ENCODE data around the gene EPHA8.
A peak's percentile ranks its signal among the peaks of the same experiment; 100 is the strongest.

Gene EPHA8

DNA sequence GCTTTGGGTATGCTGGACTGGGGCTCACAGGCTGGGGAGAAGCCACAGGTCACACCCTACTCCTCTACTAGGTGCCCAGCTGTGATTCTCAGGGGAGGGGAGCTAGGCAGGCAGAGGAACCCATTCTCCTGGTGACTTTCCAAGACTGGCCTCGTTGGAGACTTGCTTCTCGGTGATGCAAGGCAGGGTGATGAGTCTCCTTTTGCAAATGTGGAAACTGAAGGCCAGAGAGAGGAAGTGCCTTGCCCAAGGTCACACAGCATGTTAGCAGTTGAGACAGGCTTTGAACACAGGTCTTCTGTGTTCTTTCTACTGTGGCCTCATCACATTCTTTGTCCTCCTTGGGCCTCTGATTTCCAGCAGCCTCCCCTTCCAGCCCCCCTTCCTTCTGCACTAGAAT is 52.6 kb downstream of the EPHA8 start:
- TF ChIP-seq MYC (IDR thresholded peaks at IDR 0.05; ENCODE audit: low read depth, low read length): no peak
- TF ChIP-seq, protein P1, sequence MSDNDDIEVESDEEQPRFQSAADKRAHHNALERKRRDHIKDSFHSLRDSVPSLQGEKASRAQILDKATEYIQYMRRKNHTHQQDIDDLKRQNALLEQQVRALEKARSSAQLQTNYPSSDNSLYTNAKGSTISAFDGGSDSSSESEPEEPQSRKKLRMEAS (IDR thresholded peaks at IDR 0.05; ENCODE audit: low read depth, low read length): no peak
- TF ChIP-seq, protein P2, sequence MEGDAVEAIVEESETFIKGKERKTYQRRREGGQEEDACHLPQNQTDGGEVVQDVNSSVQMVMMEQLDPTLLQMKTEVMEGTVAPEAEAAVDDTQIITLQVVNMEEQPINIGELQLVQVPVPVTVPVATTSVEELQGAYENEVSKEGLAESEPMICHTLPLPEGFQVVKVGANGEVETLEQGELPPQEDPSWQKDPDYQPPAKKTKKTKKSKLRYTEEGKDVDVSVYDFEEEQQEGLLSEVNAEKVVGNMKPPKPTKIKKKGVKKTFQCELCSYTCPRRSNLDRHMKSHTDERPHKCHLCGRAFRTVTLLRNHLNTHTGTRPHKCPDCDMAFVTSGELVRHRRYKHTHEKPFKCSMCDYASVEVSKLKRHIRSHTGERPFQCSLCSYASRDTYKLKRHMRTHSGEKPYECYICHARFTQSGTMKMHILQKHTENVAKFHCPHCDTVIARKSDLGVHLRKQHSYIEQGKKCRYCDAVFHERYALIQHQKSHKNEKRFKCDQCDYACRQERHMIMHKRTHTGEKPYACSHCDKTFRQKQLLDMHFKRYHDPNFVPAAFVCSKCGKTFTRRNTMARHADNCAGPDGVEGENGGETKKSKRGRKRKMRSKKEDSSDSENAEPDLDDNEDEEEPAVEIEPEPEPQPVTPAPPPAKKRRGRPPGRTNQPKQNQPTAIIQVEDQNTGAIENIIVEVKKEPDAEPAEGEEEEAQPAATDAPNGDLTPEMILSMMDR (IDR thresholded peaks at IDR 0.05; ENCODE audit: low read depth, low read length): no peak
- no peak for TF ChIP-seq POLR2A (IDR thresholded peaks at IDR 0.05; ENCODE audit: extremely low read depth, insufficient read length)
- DNase-seq (ENCODE audit: low read depth): peak; percentile 20
- H3K4me3 ChIP-seq (ENCODE audit: low read depth, low read length): no peak overlapping the region

DNA sequence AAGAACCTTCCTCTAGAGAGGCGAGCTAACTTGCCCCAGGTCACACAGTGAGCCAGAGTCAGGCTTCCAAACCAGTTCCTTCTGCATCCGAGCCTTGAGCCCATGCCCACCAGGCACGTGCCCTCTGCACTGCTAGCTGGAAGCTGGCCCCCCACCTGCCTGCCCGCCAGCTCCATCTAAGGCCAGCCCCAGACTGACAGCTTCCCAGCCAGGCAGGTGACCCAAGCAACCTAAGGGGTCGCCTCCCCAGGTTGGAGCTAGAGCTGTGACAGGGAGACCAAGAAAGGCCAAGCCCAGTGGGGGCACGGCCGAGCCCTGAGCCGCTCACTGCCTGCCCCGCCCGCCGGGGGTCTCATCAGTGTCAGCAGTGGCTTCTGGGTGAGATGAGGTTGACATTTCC is 53.3 kb downstream of the EPHA8 start:
- DNase-seq (ENCODE audit: low read depth): no peak
- no peak overlapping the region for H3K4me3 ChIP-seq (ENCODE audit: low read depth, low read length)
- TF ChIP-seq, protein P1 (IDR thresholded peaks at IDR 0.05; ENCODE audit: low read depth, low read length): no peak
- no peak for TF ChIP-seq POLR2A (IDR thresholded peaks at IDR 0.05; ENCODE audit: extremely low read depth, insufficient read length)

DNA sequence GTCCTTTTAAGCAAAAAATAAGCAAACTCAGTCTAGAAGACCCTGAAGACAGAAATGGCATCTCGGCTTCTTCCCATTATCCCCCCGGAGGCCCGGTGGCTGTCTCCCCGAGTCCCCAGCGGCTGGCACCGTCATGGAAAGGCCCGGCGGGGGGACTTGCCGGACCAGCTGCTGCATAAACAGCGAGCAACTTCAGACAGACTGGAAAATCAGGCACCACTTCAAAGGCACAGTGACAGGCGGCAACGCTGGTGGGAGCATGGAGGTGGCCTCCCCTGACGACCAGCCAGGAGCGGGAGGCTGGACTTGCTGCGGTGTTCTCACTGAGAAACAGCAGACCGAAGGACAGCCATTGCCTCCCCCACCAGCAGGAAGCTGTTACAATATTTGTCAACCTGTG is 54.8 kb downstream of the EPHA8 start:
- DNase-seq (ENCODE audit: low read depth): no peak
- H3K4me3 ChIP-seq (ENCODE audit: low read depth, low read length): no peak overlapping the region
- no peak for TF ChIP-seq MYC (IDR thresholded peaks at IDR 0.05; ENCODE audit: low read depth, low read length)
- TF ChIP-seq, protein P1 (IDR thresholded peaks at IDR 0.05; ENCODE audit: low read depth, low read length): no peak
- TF ChIP-seq POLR2A (IDR thresholded peaks at IDR 0.05; ENCODE audit: extremely low read depth, insufficient read length): no peak
- TF ChIP-seq, protein P2 (IDR thresholded peaks at IDR 0.05; ENCODE audit: low read depth, low read length): no peak

DNA sequence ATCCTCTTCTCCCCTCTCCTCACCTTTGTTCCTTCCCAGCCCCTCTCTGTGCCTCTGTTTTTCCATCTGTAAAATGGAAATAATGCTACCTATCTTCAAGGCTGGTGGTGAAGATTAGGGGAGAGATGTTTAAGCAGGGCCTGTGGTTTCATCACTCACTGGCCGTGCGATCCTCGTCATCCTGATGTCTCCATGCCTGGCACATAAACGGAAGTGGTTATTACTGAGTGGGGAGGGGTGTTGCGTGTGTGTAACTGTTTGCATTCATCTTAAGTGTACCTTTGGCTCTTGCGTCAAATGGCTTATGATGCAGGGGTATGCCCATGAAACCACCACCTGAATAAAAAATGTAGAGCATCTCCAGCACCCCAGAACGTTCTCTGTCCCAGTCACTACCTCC is 56.0 kb downstream of the EPHA8 start:
- DNase-seq (ENCODE audit: low read depth): peak; percentile 88

DNA sequence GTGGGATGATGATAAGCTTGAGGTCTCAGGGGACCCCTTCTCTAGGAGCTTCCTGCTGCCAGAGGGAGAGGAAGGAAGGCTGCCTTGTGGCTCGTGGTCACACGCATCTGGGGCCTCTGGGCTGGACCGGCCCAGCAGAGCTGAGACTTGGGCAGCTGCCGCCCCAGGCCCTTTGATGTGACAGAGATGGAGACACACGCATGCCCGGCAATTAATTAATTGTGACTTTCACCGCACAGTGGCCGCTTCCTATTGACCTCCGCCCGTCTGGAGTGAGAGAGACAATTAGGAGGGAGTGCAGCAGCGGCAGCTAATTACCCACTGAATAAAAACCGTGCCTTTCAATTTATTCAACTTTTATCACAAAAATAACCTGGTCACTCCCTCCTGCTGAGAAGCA is 56.5 kb downstream of the EPHA8 start:
- TF ChIP-seq MYC (IDR thresholded peaks at IDR 0.05; ENCODE audit: low read depth, low read length): no peak
- TF ChIP-seq POLR2A (IDR thresholded peaks at IDR 0.05; ENCODE audit: extremely low read depth, insufficient read length): no peak
- TF ChIP-seq, protein P2 (IDR thresholded peaks at IDR 0.05; ENCODE audit: low read depth, low read length): no peak
- TF ChIP-seq, protein P1 (IDR thresholded peaks at IDR 0.05; ENCODE audit: low read depth, low read length): no peak
- peak; percentile 47 for DNase-seq (ENCODE audit: low read depth)
- H3K4me3 ChIP-seq (ENCODE audit: low read depth, low read length): no peak overlapping the region

More for the DNA sequence above, 56.0 kb downstream of the EPHA8 start:
- H3K4me3 ChIP-seq (ENCODE audit: low read depth, low read length): no peak overlapping the region
- TF ChIP-seq POLR2A (IDR thresholded peaks at IDR 0.05; ENCODE audit: extremely low read depth, insufficient read length): no peak
- TF ChIP-seq MYC (IDR thresholded peaks at IDR 0.05; ENCODE audit: low read depth, low read length): 0 out of 2 replicates have a peak, but pooled peaks have one; percentile 17
- TF ChIP-seq, protein P1 (IDR thresholded peaks at IDR 0.05; ENCODE audit: low read depth, low read length): 0 out of 2 replicates have a peak, but pooled peaks have one; percentile 4
- TF ChIP-seq, protein P2 (IDR thresholded peaks at IDR 0.05; ENCODE audit: low read depth, low read length): no peak

DNA sequence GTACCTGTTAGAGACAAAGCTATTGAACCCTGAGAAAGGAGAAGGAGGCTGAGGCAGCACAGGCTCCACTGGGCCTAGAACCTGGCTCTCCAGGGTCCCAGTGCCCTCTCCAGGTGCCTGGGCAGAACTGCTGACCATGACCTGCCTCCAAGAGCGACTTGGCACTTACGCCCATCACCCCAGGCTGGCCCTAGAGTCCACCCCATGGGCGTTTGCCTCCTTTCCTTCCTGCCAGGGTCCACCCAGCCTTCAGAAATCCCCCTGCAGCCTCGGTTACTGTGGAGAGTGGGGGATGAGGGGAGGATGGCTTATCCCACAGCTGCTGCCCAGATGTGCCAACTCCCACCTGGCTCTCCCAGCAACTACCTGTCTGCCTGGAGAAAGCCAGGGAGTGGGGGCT is 58.5 kb downstream of the EPHA8 start:
- DNase-seq (ENCODE audit: low read depth): no peak
- H3K4me3 ChIP-seq (ENCODE audit: low read depth, low read length): no peak overlapping the region
- TF ChIP-seq POLR2A (IDR thresholded peaks at IDR 0.05; ENCODE audit: extremely low read depth, insufficient read length): no peak

Data from NB4 (cell line).